ENCODE measurements around the gene GMEB2. TPM values are rescaled to one million over a fixed set of nuclear protein-coding genes. Genes with fewer than 3 reads are reported as not detected.
"Not testable (repeated sequence)": the region's sequence is repeated elsewhere in the genome, so short reads cannot be mapped to it uniquely, and the experiment has no call there.

Gene GMEB2
- total RNA-seq, 1 donor from 2014 or later = 16.1 TPM

GRCh38 chr20:63655249-63655648 is 28.3 kb upstream of the GMEB2 start:
- Mint-ChIP-seq H3K36me3 (no peaks in the 10 kb centered on the region), H3K27ac (no peak overlapping the region), H3K4me1 (peaks cover 32% of the 10 kb centered on the region), H3K27me3 (ENCODE audit: low read depth) (no peaks in the 10 kb centered on the region), H3K9me3 (no peaks in the 10 kb centered on the region), H3K4me3 (no peak overlapping the region)
- DNase-seq (ENCODE audit: low spot score in 2 of 2, unreplicated experiment in 2 of 2) = no peak
- TF ChIP-seq CTCF (IDR thresholded peaks at IDR 0.05; ENCODE audit: unreplicated experiment) = no peak

GRCh38 chr20:63653974-63654668 is 27.2 kb upstream of the GMEB2 start:
- no peaks in the 10 kb centered on the region for H3K9me3 Mint-ChIP-seq
- H3K4me1 Mint-ChIP-seq = peaks cover 23% of the 10 kb centered on the region
- H3K4me3 Mint-ChIP-seq = peak overlapping the region; percentile 69
- H3K36me3 Mint-ChIP-seq = no peaks in the 10 kb centered on the region
- no peak for DNase-seq (ENCODE audit: low spot score in 2 of 2, unreplicated experiment in 2 of 2)
- TF ChIP-seq CTCF (IDR thresholded peaks at IDR 0.05; ENCODE audit: unreplicated experiment) = no peak
- H3K27ac Mint-ChIP-seq = peak overlapping the region; percentile 84
- no peaks in the 10 kb centered on the region for H3K27me3 Mint-ChIP-seq (ENCODE audit: low read depth)

GRCh38 chr20:63653041-63653973 is 26.4 kb upstream of the GMEB2 start, which contains the start of gene STMN3:
Gene STMN3 (minus strand): TSS chr20:63653424. CDS start chr20:63653345, 79 bp downstream.
- Mint-ChIP-seq H3K4me3 (peak within 1 kb of the TSS; percentile 74), H3K4me1 (peaks cover 16% of the 10 kb centered on the region), H3K9me3 (no peaks in the 10 kb centered on the region), H3K36me3 (no peaks in the 10 kb centered on the region), H3K27me3 (ENCODE audit: low read depth) (no peaks in the 10 kb centered on the region), H3K27ac (peak within 1 kb of the TSS; percentile 84)
- DNase-seq (ENCODE audit: low spot score in 2 of 2, unreplicated experiment in 2 of 2) = peak; percentile 89 to 91
- no peak for TF ChIP-seq CTCF (IDR thresholded peaks at IDR 0.05; ENCODE audit: unreplicated experiment)

GRCh38 chr20:63652192-63652980 is 25.5 kb upstream of the GMEB2 start:
- DNase-seq (ENCODE audit: low spot score in 2 of 2, unreplicated experiment in 2 of 2) = no peak
- Mint-ChIP-seq H3K4me1 (peaks cover 13% of the 10 kb centered on the region), H3K27me3 (ENCODE audit: low read depth) (no peaks in the 10 kb centered on the region), H3K4me3 (peak overlapping the region; percentile 74), H3K36me3 (no peaks in the 10 kb centered on the region), H3K27ac (no peak overlapping the region), H3K9me3 (no peaks in the 10 kb centered on the region)
- TF ChIP-seq CTCF (IDR thresholded peaks at IDR 0.05; ENCODE audit: unreplicated experiment) = no peak

- peaks cover 13% of the 10 kb centered on the region for H3K4me1 Mint-ChIP-seq
- H3K4me3 Mint-ChIP-seq = peak overlapping the region; percentile 74
- DNase-seq (ENCODE audit: low spot score in 2 of 2, unreplicated experiment in 2 of 2) = no peak
- no peaks in the 10 kb centered on the region for H3K9me3 Mint-ChIP-seq
- no peaks in the 10 kb centered on the region for H3K36me3 Mint-ChIP-seq
- TF ChIP-seq CTCF (IDR thresholded peaks at IDR 0.05; ENCODE audit: unreplicated experiment) = no peak
- H3K27me3 Mint-ChIP-seq (ENCODE audit: low read depth) = no peaks in the 10 kb centered on the region
- H3K27ac Mint-ChIP-seq = no peak overlapping the region
These were observed 25.0 kb upstream of the GMEB2 start for GRCh38 chr20:63651942-63652191.

- not testable (repeated sequence) for DNase-seq (ENCODE audit: low spot score in 2 of 2, unreplicated experiment in 2 of 2); H3K4me3 Mint-ChIP-seq; H3K27me3 Mint-ChIP-seq (ENCODE audit: low read depth); H3K36me3 Mint-ChIP-seq; H3K27ac Mint-ChIP-seq; H3K9me3 Mint-ChIP-seq
- peaks cover 13% of the 10 kb centered on the region for H3K4me1 Mint-ChIP-seq
These were observed 23.6 kb upstream of the GMEB2 start for GRCh38 chr20:63650486-63650885.
